HepG2 (cell line): ENCODE measurements around the gene WDR86. TPM values are rescaled to one million over a fixed set of nuclear protein-coding genes. Genes with fewer than 3 reads are reported as not detected.
A peak's percentile ranks its signal among the peaks of the same experiment; 100 is the strongest.

ENCODE experiments used
- ATAC-seq: fragments of 200-7000 bp; cut with Tn5 transposase; 3 replicates; pipeline ENCODE4 v1.9.1; 2020; ENCODE audit warnings: mild to moderate bottlenecking, moderate library complexity
- BruUV-seq: library from RNA; stranded (reverse); fragments of 400-500 nt; replicated peaks from 2 replicates; lab custom pipeline; 2021; lab: Mats Ljungman, UMichigan
- CTCF ChIA-PET: fragments of 300-600 bp; formaldehyde crosslinking; extraction: SDS; loops from one replicate; lab custom pipeline; 2021; ENCODE audit warnings: low total read pairs, inconsistent platforms, low intra/inter-chr PET ratio; lab: Yijun Ruan, JAX
- POLR2A ChIA-PET: fragments of 350-600 bp; sonication (Branson Sonifier 250); formaldehyde crosslinking; loops from one replicate; lab custom pipeline; 2020; ENCODE audit warnings: antibody characterized with exemption, inconsistent platforms; lab: Yijun Ruan, JAX
- DNase-seq: peaks from one replicate; pipeline ENCODE4 v3.0.0-alpha.2; 2015; ENCODE audit warnings: low spot score
- FAIRE-seq: peaks from 3 replicates; lab custom pipeline; 2011; peaks lifted over from hg19 to GRCh38; lab: Jason Lieb, UNC
- H2AFZ ChIP-seq: one replicate; pipeline ENCODE4 v1.6.1; 2011; ENCODE audit warnings: low read length, inconsistent platforms
- H3K27ac ChIP-seq: fragments of 300-600 bp; 3 replicates; pipeline ENCODE4 v1.8.0; 2011; ENCODE audit warnings: mixed run types, mild to moderate bottlenecking, mixed read lengths, low read length, inconsistent platforms; ENCODE audit not compliant: insufficient read depth; ENCODE audit errors: extremely low read length
- H3K27me3 ChIP-seq, 2 experiments: fragments of 200-600 bp in 1 of 2; 2 replicates in 1 of 2; 3 replicates in 1 of 2; pipeline versions ENCODE4 v1.6.0 to v1.8.0; 2011; ENCODE audit warnings: low read length in 2 of 2, mild to moderate bottlenecking in 2 of 2, moderate library complexity in 2 of 2, inconsistent platforms in 1 of 2; ENCODE audit not compliant: insufficient read depth in 2 of 2, control insufficient read depth in 1 of 2
- H3K36me3 ChIP-seq, 2 experiments: fragments of 200-600 bp in 1 of 2; replicated peaks in 1 of 2; 2 replicates in 1 of 2; 3 replicates in 1 of 2; pipeline versions ENCODE4 v1.5.1 to v1.8.0; 2011; ENCODE audit warnings: low read length in 2 of 2, inconsistent platforms in 1 of 2; ENCODE audit not compliant: insufficient read depth in 2 of 2, control insufficient read depth in 1 of 2
- H3K4me1 ChIP-seq: 2 replicates; pipeline ENCODE4 v1.5.1; 2012; ENCODE audit warnings: low read length, inconsistent platforms; ENCODE audit not compliant: insufficient read depth
- H3K4me2 ChIP-seq: 2 replicates; pipeline ENCODE4 v1.6.0; 2011; ENCODE audit warnings: low read depth, low read length, inconsistent platforms
- H3K4me3 ChIP-seq, 3 experiments: fragments of 200-600 bp in 1 of 3; sonication (generic), shearing (Covaris generic) in 1 of 3; replicated peaks in 1 of 3; 2 replicates each; pipeline ENCODE4 v1.5.1; 2011 to 2016; ENCODE audit warnings: low read length in 3 of 3, inconsistent platforms in 2 of 3, low read depth in 2 of 3, mild to moderate bottlenecking in 2 of 3, control low read depth in 1 of 3, mixed read lengths in 1 of 3; ENCODE audit not compliant: insufficient read depth in 1 of 3
- H3K79me2 ChIP-seq: one replicate; pipeline ENCODE4 v1.6.1; 2011; ENCODE audit warnings: low read length, inconsistent platforms; ENCODE audit not compliant: insufficient read depth
- H3K9ac ChIP-seq: 2 replicates; pipeline ENCODE4 v1.6.0; 2011; ENCODE audit warnings: mild to moderate bottlenecking, low read depth, low read length, inconsistent platforms; ENCODE audit not compliant: insufficient read depth
- H3K9me3 ChIP-seq: 2 replicates; pipeline ENCODE4 v1.5.1; 2012; ENCODE audit warnings: mild to moderate bottlenecking, low read length
- H4K20me1 ChIP-seq: 2 replicates; pipeline ENCODE4 v1.6.0; 2011; ENCODE audit warnings: inconsistent platforms, mild to moderate bottlenecking, low read length, moderate library complexity; ENCODE audit not compliant: insufficient read depth
- BRD4 ChIP-seq: sonication (generic); formaldehyde crosslinking; IDR thresholded peaks from 2 replicates; pipeline ENCODE4 v1.4.0; 2020; ENCODE audit warnings: missing genetic modification reagents
- GATAD2A ChIP-seq: IDR thresholded peaks from 2 replicates; pipeline ENCODE4 v1.6.1; 2016
- KDM5B ChIP-seq: sonication (generic); formaldehyde crosslinking; IDR thresholded peaks from 2 replicates; pipeline ENCODE4 v1.4.0; 2020; ENCODE audit warnings: missing genetic modification reagents, mild to moderate bottlenecking, borderline replicate concordance
- PHF21A ChIP-seq: sonication (generic); formaldehyde crosslinking; IDR thresholded peaks from 2 replicates; pipeline ENCODE4 v1.5.0; 2020; ENCODE audit warnings: mild to moderate bottlenecking, missing genetic modification reagents
- PHF8 ChIP-seq: sonication (generic); formaldehyde crosslinking; IDR thresholded peaks from 2 replicates; pipeline ENCODE4 v1.5.0; 2020; ENCODE audit warnings: missing genetic modification reagents
- PPARG ChIP-seq: conservative IDR thresholded peaks from 2 replicates; pipeline ENCODE4 v1.6.1; 2016; ENCODE audit warnings: missing biosample characterization, missing genetic modification reagents
- SKI ChIP-seq: fragments of 450-650 bp; IDR thresholded peaks from one replicate; pipeline ENCODE4 v1.6.1; 2018; ENCODE audit warnings: mild to moderate bottlenecking; ENCODE audit not compliant: partially characterized antibody
- ZNF616 ChIP-seq: sonication (generic); formaldehyde crosslinking; IDR thresholded peaks from 2 replicates; pipeline ENCODE4 v1.5.0; 2020; ENCODE audit warnings: low read depth, mild to moderate bottlenecking, missing genetic modification reagents
- WGBS: methylation state at CpG from one replicate; pipeline ENCODE4 v1.1.6; 2017; ENCODE audit warnings: low lambda C conversion rate; 5-methylcytosine and 5-hydroxymethylcytosine counted together
- in situ Hi-C: cut with HindIII; loops from 2 replicates; pipeline ENCODE4 v1.10.0; 2017; ENCODE audit warnings: low pct_unique_long_range_greater_than_20kb; ENCODE audit not compliant: extremely low pct_ligation_motif_present
- intact Hi-C: fragments of 100-400 bp; cut with micrococcal nuclease; formaldehyde crosslinking; loops from one replicate; pipeline ENCODE4 v1.10.0; 2022; ENCODE audit not compliant: unreplicated experiment
- polyA plus RNA-seq, 8 experiments: library from polyadenylated mRNA; depleted of rRNA in 3 of 8; stranded (reverse) in 7 of 8; unstranded in 1 of 8; fragments of >200 nt; fragmentation: Illumina TruSeq in 4 of 8; extraction: Trizol in 4 of 8; gene quantifications; 2 replicates each; pipeline versions ENCODE4 v1.2.1 to v1.2.3, GENCODE V29; 2011 to 2016; ENCODE audit warnings: low read depth in 4 of 8, missing spikeins in 1 of 8, mixed read lengths in 1 of 8; ENCODE audit not compliant: insufficient read depth in 1 of 8
- total RNA-seq, 5 experiments: library from RNA; depleted of rRNA; stranded (reverse); fragments of >200 nt; fragmentation: Illumina TruSeq; extraction: Trizol; gene quantifications; 2 replicates each; pipeline ENCODE4 v1.2.3, GENCODE V29; 2016; ENCODE audit warnings: low read depth in 1 of 5
- TF ChIP-seq, protein P1 (sequence below): sonication (generic); formaldehyde crosslinking; IDR thresholded peaks from 2 replicates; pipeline ENCODE4 v1.4.0; 2020; ENCODE audit warnings: mild to moderate bottlenecking, missing genetic modification reagents
- TF ChIP-seq, protein P2 (sequence below): sonication (generic); formaldehyde crosslinking; IDR thresholded peaks from 2 replicates; pipeline ENCODE4 v1.4.0; 2020; ENCODE audit warnings: missing genetic modification reagents
- TF ChIP-seq, protein P3 (sequence below): sonication (generic); formaldehyde crosslinking; IDR thresholded peaks from 2 replicates; pipeline ENCODE4 v1.4.0; 2020; ENCODE audit warnings: missing genetic modification reagents
- TF ChIP-seq, protein P4 (sequence below): sonication (generic); formaldehyde crosslinking; IDR thresholded peaks from 2 replicates; pipeline ENCODE4 v1.9.0; 2022; ENCODE audit warnings: missing genetic modification reagents, mild to moderate bottlenecking, borderline replicate concordance

Gene WDR86
- total and polyA plus RNA-seq, 2 of the 13 experiments (the other 11 are each of a cell fraction or from before 2014, with no cell fraction given), result 0.11 to 2.9 TPM

DNA sequence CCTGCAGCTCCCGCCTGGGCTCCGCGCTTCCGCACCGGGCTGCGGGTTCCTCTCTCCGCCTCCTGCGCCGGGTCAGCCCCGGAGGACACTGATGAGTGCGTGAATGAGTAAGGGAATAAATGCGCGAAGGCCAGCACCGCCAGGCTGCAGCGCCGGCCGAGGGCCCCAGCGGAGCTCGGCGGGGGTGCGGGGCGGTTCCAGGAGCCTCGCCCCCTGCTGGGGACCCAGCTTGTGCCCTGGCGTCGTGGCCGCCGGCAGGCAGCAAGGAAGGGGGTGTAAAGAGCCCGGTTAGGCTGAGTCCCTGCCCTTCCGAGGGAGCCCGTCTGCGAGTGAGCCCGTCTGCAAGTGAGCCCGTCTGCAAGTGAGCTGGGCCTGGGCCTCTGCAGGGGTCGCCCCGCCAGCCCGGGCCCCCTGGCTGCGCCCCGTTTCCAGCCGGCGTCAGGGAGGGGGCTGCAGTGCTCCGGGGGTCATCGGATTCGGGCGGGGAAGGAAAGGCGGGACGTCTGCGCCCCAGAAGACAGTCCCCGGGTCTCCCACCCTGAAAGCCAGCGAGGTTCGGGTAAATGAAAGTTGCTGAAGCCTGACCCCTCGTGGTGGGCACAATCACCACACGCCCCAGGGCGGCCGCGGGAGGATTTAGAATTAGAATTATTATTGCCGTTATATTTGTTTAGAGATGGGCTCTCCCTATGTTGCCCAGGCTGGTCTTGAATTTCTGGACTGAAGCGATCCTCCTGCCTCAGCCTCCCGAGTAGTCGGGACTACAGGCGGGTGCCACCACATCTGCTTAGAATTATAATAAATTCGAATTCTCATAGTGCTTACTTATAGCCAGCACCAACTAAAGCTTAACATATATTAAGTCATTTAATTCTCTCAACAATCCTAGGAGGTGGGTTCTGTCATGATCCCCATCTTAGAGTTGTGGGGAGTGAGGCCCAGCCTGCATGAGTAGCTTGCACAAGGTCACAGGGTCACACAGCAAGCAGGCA lies 38.7 kb upstream of the WDR86 start:
- peak overlapping the region; percentile 62 for H3K9ac ChIP-seq
- H3K9me3 ChIP-seq, result no peaks in the 10 kb centered on the region
- FAIRE-seq, result no peak
- DNase-seq, result peak; percentile 20
- ChIA-PET POLR2A (interaction anchor here (0.7 kb wide), 1 partner anchor 11 kb away, joined by 3 read pairs; no protein-coding TSS in a partner anchor), CTCF (interaction anchor here (1.0 to 2.5 kb wide), 3 partner anchors 80 to 133 kb away, joined by 3 to 33 read pairs (median 5); no protein-coding TSS in a partner anchor)
- H3K4me3 ChIP-seq, result peak overlapping the region; percentile 50 to 69 (median 52); a peak in 5 of 6 replicates
- H3K4me1 ChIP-seq, result no peaks in the 10 kb centered on the region
- H3K79me2 ChIP-seq, result no peaks in the 10 kb centered on the region
- no peaks in the 10 kb centered on the region for H4K20me1 ChIP-seq
- H2AFZ ChIP-seq, result no peak overlapping the region
- in situ Hi-C loops, result loop anchor here (5.0 kb wide), 1 partner anchor 81 kb away; no protein-coding TSS in a partner anchor
- H3K4me2 ChIP-seq, result peak overlapping the region; percentile 79
- no peaks in the 10 kb centered on the region for H3K36me3 ChIP-seq
- intact Hi-C loops, result loop anchor here (1.0 to 5.0 kb wide), 2 partner anchors 41 to 80 kb away; no protein-coding TSS in a partner anchor
- no peak overlapping the region for H3K27ac ChIP-seq
- WGBS, result 60% methylated on average over 33 of the region's 61 CpGs
- H3K27me3 ChIP-seq, result peaks cover 6 to 30% of the 10 kb centered on the region in 2 experiments; a peak in 4 of 5 replicates
- ATAC-seq, result peak; percentile 87
- BruUV-seq, result no TSS peak
- TF ChIP-seq, protein P1, sequence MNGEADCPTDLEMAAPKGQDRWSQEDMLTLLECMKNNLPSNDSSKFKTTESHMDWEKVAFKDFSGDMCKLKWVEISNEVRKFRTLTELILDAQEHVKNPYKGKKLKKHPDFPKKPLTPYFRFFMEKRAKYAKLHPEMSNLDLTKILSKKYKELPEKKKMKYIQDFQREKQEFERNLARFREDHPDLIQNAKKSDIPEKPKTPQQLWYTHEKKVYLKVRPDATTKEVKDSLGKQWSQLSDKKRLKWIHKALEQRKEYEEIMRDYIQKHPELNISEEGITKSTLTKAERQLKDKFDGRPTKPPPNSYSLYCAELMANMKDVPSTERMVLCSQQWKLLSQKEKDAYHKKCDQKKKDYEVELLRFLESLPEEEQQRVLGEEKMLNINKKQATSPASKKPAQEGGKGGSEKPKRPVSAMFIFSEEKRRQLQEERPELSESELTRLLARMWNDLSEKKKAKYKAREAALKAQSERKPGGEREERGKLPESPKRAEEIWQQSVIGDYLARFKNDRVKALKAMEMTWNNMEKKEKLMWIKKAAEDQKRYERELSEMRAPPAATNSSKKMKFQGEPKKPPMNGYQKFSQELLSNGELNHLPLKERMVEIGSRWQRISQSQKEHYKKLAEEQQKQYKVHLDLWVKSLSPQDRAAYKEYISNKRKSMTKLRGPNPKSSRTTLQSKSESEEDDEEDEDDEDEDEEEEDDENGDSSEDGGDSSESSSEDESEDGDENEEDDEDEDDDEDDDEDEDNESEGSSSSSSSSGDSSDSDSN, result peak; percentile 29; the same call in 1 of the 2 replicates
- TF ChIP-seq, protein P2, sequence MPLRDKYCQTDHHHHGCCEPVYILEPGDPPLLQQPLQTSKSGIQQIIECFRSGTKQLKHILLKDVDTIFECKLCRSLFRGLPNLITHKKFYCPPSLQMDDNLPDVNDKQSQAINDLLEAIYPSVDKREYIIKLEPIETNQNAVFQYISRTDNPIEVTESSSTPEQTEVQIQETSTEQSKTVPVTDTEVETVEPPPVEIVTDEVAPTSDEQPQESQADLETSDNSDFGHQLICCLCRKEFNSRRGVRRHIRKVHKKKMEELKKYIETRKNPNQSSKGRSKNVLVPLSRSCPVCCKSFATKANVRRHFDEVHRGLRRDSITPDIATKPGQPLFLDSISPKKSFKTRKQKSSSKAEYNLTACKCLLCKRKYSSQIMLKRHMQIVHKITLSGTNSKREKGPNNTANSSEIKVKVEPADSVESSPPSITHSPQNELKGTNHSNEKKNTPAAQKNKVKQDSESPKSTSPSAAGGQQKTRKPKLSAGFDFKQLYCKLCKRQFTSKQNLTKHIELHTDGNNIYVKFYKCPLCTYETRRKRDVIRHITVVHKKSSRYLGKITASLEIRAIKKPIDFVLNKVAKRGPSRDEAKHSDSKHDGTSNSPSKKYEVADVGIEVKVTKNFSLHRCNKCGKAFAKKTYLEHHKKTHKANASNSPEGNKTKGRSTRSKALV, result 0 out of 2 replicates have a peak, but pooled peaks have one; percentile 33
- TF ChIP-seq KDM5B (CRISPR knock-in tag) (0 out of 2 replicates have a peak, but pooled peaks have one; percentile 37), ZNF616 (CRISPR knock-in tag) (no peak), PHF21A (peak; percentile 38; the same call in 1 of the 2 replicates), BRD4 (CRISPR knock-in tag) (no peak), GATAD2A (0 out of 2 replicates have a peak, but pooled peaks have one; percentile 23), PPARG (CRISPR knock-in tag) (0 out of 2 replicates have a peak, but pooled peaks have one; percentile 25), PHF8 (peak; percentile 32; the same call in 1 of the 2 replicates), SKI (peak; percentile 19)
- TF ChIP-seq, protein P3, sequence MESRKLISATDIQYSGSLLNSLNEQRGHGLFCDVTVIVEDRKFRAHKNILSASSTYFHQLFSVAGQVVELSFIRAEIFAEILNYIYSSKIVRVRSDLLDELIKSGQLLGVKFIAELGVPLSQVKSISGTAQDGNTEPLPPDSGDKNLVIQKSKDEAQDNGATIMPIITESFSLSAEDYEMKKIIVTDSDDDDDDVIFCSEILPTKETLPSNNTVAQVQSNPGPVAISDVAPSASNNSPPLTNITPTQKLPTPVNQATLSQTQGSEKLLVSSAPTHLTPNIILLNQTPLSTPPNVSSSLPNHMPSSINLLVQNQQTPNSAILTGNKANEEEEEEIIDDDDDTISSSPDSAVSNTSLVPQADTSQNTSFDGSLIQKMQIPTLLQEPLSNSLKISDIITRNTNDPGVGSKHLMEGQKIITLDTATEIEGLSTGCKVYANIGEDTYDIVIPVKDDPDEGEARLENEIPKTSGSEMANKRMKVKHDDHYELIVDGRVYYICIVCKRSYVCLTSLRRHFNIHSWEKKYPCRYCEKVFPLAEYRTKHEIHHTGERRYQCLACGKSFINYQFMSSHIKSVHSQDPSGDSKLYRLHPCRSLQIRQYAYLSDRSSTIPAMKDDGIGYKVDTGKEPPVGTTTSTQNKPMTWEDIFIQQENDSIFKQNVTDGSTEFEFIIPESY, result peak; percentile 89
- TF ChIP-seq, protein P4, sequence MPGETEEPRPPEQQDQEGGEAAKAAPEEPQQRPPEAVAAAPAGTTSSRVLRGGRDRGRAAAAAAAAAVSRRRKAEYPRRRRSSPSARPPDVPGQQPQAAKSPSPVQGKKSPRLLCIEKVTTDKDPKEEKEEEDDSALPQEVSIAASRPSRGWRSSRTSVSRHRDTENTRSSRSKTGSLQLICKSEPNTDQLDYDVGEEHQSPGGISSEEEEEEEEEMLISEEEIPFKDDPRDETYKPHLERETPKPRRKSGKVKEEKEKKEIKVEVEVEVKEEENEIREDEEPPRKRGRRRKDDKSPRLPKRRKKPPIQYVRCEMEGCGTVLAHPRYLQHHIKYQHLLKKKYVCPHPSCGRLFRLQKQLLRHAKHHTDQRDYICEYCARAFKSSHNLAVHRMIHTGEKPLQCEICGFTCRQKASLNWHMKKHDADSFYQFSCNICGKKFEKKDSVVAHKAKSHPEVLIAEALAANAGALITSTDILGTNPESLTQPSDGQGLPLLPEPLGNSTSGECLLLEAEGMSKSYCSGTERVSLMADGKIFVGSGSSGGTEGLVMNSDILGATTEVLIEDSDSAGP, result peak; percentile 55; the same call in 1 of the 2 replicates
